Astrocyte of the spinal cord (primary cell): ENCODE measurements around the gene GALNT17.

Source experiments
- DNase-seq: peaks from one replicate; pipeline ENCODE4 v3.0.0; 2011; ENCODE audit warnings: low read depth, low spot score
- H3K4me3 ChIP-seq: 2 replicates; pipeline ENCODE4 v1.5.1; 2011; ENCODE audit warnings: low read depth, mild to moderate bottlenecking, low read length, moderate library complexity
- CTCF ChIP-seq: IDR thresholded peaks from 2 replicates; pipeline ENCODE4 v1.5.1; 2012; ENCODE audit warnings: low read depth, mild to moderate bottlenecking, low read length, inconsistent platforms
- in situ Hi-C: cut with HindIII; loops from 2 replicates; pipeline ENCODE4 v1.10.0; 2017; ENCODE audit warnings: low sequenced_read_pairs

GALNT17 gene

GRCh38 chr7:71343039-71343438 lies 211.1 kb downstream of the GALNT17 start:
- no peak for DNase-seq
- in situ Hi-C loops: no loop called here
- TF ChIP-seq CTCF: no peak

GRCh38 chr7:71343892-71344291 lies 211.9 kb downstream of the GALNT17 start:
- H3K4me3 ChIP-seq: no peak overlapping the region
- in situ Hi-C loops: no loop called here
- DNase-seq: no peak
- TF ChIP-seq CTCF: no peak

More at GRCh38 chr7:71343039-71343438, 211.1 kb downstream of the GALNT17 start:
- no peak overlapping the region for H3K4me3 ChIP-seq

GRCh38 chr7:71345117-71345884 lies 213.4 kb downstream of the GALNT17 start:
- in situ Hi-C loops: no loop called here
- no peak for DNase-seq
- no peak for TF ChIP-seq CTCF
- no peak overlapping the region for H3K4me3 ChIP-seq

- H3K4me3 ChIP-seq: no peak overlapping the region
- no peak for TF ChIP-seq CTCF
- in situ Hi-C loops: no loop called here
- DNase-seq: no peak
Observed at GRCh38 chr7:71348821-71349681, 217.1 kb downstream of the GALNT17 start.

GRCh38 chr7:71349682-71350481 lies 217.9 kb downstream of the GALNT17 start:
- in situ Hi-C loops: no loop called here
- TF ChIP-seq CTCF: no peak
- H3K4me3 ChIP-seq: no peak overlapping the region
- no peak for DNase-seq

- DNase-seq: no peak
- no peak overlapping the region for H3K4me3 ChIP-seq
- no peak for TF ChIP-seq CTCF
- in situ Hi-C loops: no loop called here
Observed at GRCh38 chr7:71350680-71351079, 218.7 kb downstream of the GALNT17 start.
